GM13976 (cell line): ENCODE results near the gene CACNB3.

ENCODE experiments used
- DNase-seq: peaks from one replicate; pipeline ENCODE4 v3.0.0; 2012; ENCODE audit warnings: low spot score
- in situ Hi-C: fragments of 300-500 bp; cut with MboI; formaldehyde crosslinking; loops from one replicate; pipeline ENCODE4 v1.12.0; 2022; ENCODE audit warnings: low sequenced_read_pairs, mixed read lengths, inconsistent platforms; ENCODE audit not compliant: unreplicated experiment
- TF ChIP-seq, protein P1 (sequence below): IDR thresholded peaks from 2 replicates; pipeline ENCODE4 v1.5.1; 2012; ENCODE audit warnings: borderline replicate concordance, mild to moderate bottlenecking; ENCODE audit not compliant: insufficient read depth; ENCODE audit errors: extremely low read depth, missing control alignments, control extremely low read depth

Gene CACNB3

DNA sequence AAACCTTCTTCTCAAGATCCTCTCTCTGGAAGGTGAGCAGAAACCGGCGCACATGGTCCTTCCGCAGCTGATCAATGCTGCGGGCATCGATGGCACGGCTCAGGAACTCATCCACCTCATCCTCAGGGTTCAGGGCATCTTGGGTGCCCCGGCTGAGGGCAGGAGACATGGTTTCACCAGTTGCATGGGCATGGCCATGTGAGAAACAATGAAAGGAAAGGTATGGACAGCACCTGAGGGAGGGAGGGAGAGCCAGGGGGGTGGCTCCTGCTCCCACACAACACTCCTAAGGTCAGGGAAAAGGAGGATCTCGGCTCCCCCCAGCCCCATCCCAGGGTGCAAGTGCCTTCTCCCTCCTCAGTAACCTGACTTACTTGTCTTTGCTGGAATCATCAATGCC lies 43.0 kb upstream of the CACNB3 start:
- TF ChIP-seq, protein P1, sequence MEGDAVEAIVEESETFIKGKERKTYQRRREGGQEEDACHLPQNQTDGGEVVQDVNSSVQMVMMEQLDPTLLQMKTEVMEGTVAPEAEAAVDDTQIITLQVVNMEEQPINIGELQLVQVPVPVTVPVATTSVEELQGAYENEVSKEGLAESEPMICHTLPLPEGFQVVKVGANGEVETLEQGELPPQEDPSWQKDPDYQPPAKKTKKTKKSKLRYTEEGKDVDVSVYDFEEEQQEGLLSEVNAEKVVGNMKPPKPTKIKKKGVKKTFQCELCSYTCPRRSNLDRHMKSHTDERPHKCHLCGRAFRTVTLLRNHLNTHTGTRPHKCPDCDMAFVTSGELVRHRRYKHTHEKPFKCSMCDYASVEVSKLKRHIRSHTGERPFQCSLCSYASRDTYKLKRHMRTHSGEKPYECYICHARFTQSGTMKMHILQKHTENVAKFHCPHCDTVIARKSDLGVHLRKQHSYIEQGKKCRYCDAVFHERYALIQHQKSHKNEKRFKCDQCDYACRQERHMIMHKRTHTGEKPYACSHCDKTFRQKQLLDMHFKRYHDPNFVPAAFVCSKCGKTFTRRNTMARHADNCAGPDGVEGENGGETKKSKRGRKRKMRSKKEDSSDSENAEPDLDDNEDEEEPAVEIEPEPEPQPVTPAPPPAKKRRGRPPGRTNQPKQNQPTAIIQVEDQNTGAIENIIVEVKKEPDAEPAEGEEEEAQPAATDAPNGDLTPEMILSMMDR = no peak
- in situ Hi-C loops = no loop called here
- no peak for DNase-seq

DNA sequence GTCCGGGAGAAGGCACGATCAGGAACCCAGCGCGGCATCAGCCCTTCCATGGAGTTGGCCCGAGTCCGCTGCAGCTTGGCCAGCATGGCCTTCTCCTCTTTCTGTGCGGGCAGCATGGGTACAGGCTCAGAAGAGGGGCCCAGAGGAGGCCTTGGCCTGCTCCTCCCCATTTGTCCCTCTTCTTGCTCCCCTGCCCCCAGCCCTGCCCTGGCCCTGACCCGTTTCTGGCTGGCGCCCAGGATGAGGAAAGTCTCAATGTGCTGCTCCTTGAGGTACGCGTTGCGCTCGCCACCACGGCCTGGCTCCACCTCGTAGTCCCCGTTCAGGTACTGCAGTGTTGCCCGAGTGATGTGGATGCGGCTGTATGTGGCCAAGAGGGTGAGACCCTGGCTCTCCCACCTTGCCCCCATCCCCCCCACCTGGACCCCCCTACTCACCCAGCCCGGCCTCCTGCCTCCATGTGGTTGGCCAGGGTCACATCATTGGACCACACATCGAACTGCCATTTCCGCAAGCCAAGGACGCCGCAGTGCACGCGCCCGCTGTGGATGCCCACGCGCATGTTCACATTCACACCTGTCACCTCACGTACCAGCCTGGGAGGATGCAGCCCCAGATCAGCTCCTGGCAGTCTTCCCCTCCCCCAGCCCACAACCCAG lies 42.2 kb upstream of the CACNB3 start:
- in situ Hi-C loops = no loop called here
- no peak for DNase-seq
- TF ChIP-seq, protein P1 = no peak

DNA sequence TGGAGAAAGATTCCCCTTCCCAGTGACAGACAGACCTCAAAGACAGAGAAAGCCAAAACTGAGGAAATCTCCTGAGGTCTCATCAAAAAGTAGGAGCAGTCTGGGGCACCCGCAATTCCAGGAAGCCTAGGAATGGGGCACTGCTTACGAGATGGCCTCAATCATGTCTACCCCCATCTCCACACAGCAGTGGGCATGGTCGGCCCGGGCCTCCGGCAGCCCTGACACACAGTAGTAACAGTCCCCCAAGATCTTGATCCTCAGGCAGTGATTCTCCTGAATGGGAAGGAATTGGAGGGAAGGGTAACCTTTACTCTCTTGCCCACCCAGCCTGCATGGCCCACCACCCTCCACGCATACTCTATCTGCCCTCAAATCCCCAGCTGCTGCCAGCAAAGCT lies 41.3 kb upstream of the CACNB3 start:
- in situ Hi-C loops = no loop called here
- DNase-seq = no peak
- TF ChIP-seq, protein P1 = no peak

DNA sequence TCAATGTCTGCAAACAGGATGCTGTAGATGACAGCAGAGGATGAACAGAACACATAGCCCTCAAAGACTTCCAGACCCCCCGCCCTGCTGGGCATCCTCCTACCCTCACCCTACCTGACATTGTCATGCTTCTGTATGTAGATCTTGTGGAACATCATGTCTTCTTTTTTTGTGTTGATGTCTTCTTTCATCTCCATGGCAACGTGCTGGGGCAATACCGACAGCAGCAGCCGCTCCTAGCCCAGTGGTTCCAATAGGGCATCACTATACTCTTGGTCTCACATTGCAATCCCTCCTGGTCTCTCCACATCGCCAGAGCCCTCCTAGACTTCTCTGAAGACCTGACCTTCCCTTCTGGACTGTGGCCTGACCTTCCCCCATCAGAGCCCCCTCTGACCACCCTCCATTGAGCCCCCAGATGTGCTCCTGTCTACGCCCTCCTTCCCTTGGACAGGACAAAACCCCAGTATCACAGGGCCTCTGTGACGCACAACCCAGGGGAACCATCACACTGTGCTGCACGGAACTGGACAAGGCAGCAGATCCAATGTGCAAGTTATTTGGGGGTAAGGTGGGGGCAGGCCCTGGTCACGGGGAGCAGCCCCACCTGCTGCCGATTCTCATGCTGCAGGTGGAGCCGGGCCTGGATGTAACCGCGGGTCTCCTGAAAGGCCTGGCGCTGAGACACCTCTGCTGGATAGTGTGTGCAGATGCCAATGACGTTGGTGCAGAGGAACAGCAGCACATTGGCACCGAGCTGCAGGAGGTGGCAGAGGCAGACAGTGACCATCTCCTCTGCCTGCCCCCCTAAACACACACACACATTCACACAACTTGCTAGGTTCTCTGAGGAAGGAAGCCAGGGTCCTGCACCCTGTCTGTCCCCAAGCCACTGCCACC lies 40.5 kb upstream of the CACNB3 start:
- TF ChIP-seq, protein P1 = no peak
- in situ Hi-C loops = no loop called here
- no peak for DNase-seq

DNA sequence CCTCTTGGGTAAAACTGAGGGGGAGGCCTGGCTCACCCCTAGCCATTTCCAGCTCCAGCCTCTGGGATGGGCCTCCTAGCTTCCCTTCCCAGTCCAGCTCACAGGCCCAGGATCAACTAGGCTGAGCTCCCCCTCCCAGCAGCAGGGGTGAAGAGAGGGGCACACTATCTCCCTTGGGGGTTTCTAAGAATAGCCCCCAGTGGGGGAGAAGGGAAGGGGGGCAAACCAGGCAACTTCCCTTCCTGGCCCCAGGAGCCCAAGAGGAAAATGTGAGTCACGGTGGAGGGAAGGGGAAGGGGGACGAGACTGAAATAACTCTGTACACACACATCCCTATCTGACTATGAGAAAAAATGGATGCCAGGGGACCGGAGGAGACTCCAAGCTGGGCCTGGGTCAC lies 38.4 kb upstream of the CACNB3 start:
- DNase-seq = no peak
- TF ChIP-seq, protein P1 = no peak
- in situ Hi-C loops = no loop called here

DNA sequence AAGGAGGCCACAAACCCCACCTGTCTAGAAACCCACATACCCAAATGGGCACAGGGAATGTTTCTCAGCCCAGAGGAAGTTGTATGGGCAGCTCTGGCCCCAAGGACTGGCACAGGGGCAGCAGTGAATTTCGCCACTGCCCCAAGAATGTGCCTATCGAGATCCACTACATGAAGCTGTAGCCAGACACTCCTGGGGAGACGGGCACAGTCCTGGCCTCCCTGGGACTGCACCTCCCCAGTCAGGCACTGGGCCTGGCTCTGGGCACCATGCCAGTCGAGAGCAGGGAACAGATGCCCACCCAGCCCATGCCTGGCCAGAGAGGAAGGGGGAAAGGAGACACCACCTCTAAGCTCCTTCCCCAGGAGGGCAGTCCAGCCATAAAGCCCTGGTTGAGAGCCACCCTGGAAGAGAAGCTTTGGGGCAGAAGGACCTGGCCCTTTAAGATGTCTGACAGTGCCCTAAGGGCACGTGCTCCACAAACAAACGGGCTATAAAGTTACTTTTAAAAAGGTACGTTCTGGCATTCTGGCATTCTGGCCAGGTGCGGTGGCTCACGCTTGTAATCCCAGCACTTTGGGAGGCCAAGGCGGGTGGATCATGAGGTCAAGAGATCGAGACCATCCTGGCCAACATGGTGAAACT lies 37.8 kb upstream of the CACNB3 start:
- DNase-seq = no peak
- TF ChIP-seq, protein P1 = no peak
- in situ Hi-C loops = no loop called here
